Panc1 (cell line): ENCODE results near the gene TMEM131L. TPM values are rescaled to one million over a fixed set of nuclear protein-coding genes. Genes with fewer than 3 reads are reported as not detected.

Experiments used
- ATAC-seq: fragments of 200-7000 bp; cut with Tn5 transposase; 2 replicates; pipeline ENCODE4 v1.9.1; 2020; ENCODE audit warnings: mild to moderate bottlenecking, moderate library complexity
- BruUV-seq: library from RNA; stranded (reverse); fragments of 400-500 nt; replicated peaks from 2 replicates; lab custom pipeline; 2021; lab: Mats Ljungman, UMichigan
- CTCF ChIA-PET: fragments of 300-600 bp; sonication (Branson Sonifier 250); formaldehyde crosslinking; loops from one replicate; lab custom pipeline; 2022; ENCODE audit warnings: antibody characterized with exemption; lab: Charles Lee
- POLR2A ChIA-PET: fragments of 300-600 bp; sonication (Branson Sonifier 250); formaldehyde crosslinking; loops from one replicate; lab custom pipeline; 2022; ENCODE audit warnings: antibody characterized with exemption; lab: Charles Lee
- DNase-seq: peaks from one replicate; pipeline ENCODE4 v3.0.0-alpha.2; 2010; ENCODE audit warnings: low read depth, low spot score
- H3K27ac ChIP-seq: 2 replicates; pipeline ENCODE4 v1.5.1; 2011; ENCODE audit warnings: mild to moderate bottlenecking, low read length, inconsistent platforms
- H3K27me3 ChIP-seq: fragments of 200-500 bp; sonication (Bioruptor generic); 2 replicates; pipeline ENCODE4 v1.6.0; 2014; ENCODE audit warnings: low read length, inconsistent platforms; ENCODE audit not compliant: control insufficient read depth, insufficient read depth
- H3K36me3 ChIP-seq: fragments of 200-500 bp; sonication (Bioruptor generic); 2 replicates; pipeline ENCODE4 v1.5.1; 2014; ENCODE audit warnings: inconsistent platforms, mild to moderate bottlenecking, low read length, moderate library complexity; ENCODE audit not compliant: control insufficient read depth, insufficient read depth
- H3K4me1 ChIP-seq: 2 replicates; pipeline ENCODE4 v1.5.1; 2011; ENCODE audit warnings: inconsistent platforms, mild to moderate bottlenecking, low read length, moderate library complexity; ENCODE audit not compliant: control insufficient read depth, insufficient read depth
- H3K4me3 ChIP-seq, 2 experiments: 2 replicates each; pipeline ENCODE4 v1.5.1; 2011 to 2012; ENCODE audit warnings: low read depth in 2 of 2, low read length in 2 of 2, mild to moderate bottlenecking in 2 of 2, inconsistent platforms in 1 of 2, moderate library complexity in 1 of 2
- H3K9me3 ChIP-seq: fragments of 200-500 bp; sonication (Bioruptor generic); 2 replicates; pipeline ENCODE4 v1.5.1; 2014; ENCODE audit warnings: low read depth, mild to moderate bottlenecking, inconsistent platforms, low read length, moderate library complexity; ENCODE audit not compliant: control insufficient read depth, insufficient read depth
- CTCF ChIP-seq: fragments of 450-650 bp; IDR thresholded peaks from 2 replicates; pipeline ENCODE4 v1.5.1; 2017; ENCODE audit warnings: mild to moderate bottlenecking
- POLR2AphosphoS5 ChIP-seq: IDR thresholded peaks from 2 replicates; pipeline ENCODE4 v1.6.1; 2012; ENCODE audit warnings: mild to moderate bottlenecking, low read depth, low read length, moderate library complexity
- REST ChIP-seq, 2 experiments: IDR thresholded peaks; 2 replicates each; pipeline ENCODE4 v1.6.1; 2011 to 2012; ENCODE audit warnings: low read depth in 2 of 2, control low read depth in 1 of 2, low read length in 1 of 2, mild to moderate bottlenecking in 1 of 2, moderate library complexity in 1 of 2; ENCODE audit not compliant: insufficient read depth in 1 of 2
- SIN3A ChIP-seq: IDR thresholded peaks from 2 replicates; pipeline ENCODE4 v1.6.1; 2012; ENCODE audit warnings: low read depth, mild to moderate bottlenecking, low read length, moderate library complexity, borderline replicate concordance; ENCODE audit not compliant: insufficient read depth
- TCF7L2 ChIP-seq: IDR thresholded peaks from 2 replicates; pipeline ENCODE4 v1.6.1; 2011; ENCODE audit warnings: mild to moderate bottlenecking, low read depth, low read length, inconsistent platforms
- in situ Hi-C: cut with HindIII; loops from 2 replicates; pipeline ENCODE4 v1.10.0; 2016; ENCODE audit warnings: low sequenced_read_pairs, low pct_unique_long_range_greater_than_20kb
- intact Hi-C: fragments of 100-400 bp; cut with micrococcal nuclease; formaldehyde crosslinking; loops from one replicate; pipeline ENCODE4 v1.10.0; 2022; ENCODE audit not compliant: unreplicated experiment
- total RNA-seq: library from RNA; stranded (reverse); gene quantifications from one replicate; pipeline ENCODE4 v1.2.1, GENCODE V29; 2021; ENCODE audit not compliant: unreplicated experiment

Gene TMEM131L
- total RNA-seq, 1 experiment from 2014 or later = 13.5 TPM

GRCh38 chr4:153518637-153519389, 52.7 kb downstream of the TMEM131L start:
- no peak for DNase-seq
- in situ Hi-C loops = no loop called here
- H3K36me3 ChIP-seq = no peaks in the 10 kb centered on the region
- H3K4me1 ChIP-seq = peaks cover 6% of the 10 kb centered on the region
- TF ChIP-seq POLR2AphosphoS5 = no peak
- TF ChIP-seq CTCF = no peak
- TF ChIP-seq TCF7L2 = no peak
- no peak for TF ChIP-seq REST (IDR thresholded peaks at IDR 0.05; ENCODE audit: insufficient read depth in 1 of 2, low read depth in 2 of 2, low read length in 1 of 2)
- no peak for TF ChIP-seq SIN3A
- peak overlapping the region; percentile 59; the same call in 1 of the 2 replicates for H3K27ac ChIP-seq
- no peaks in the 10 kb centered on the region for H3K9me3 ChIP-seq
- H3K4me3 ChIP-seq = peak overlapping the region in 1 of 2 experiments; percentile 28; a peak in 2 of 4 replicates
- CTCF ChIA-PET = no interaction called here
- BruUV-seq = no TSS peak
- H3K27me3 ChIP-seq = no peaks in the 10 kb centered on the region
- no peak for ATAC-seq
- POLR2A ChIA-PET = no interaction called here
- intact Hi-C loops = no loop called here

GRCh38 chr4:153519687-153520086, 53.5 kb downstream of the TMEM131L start:
- no peak overlapping the region for H3K27ac ChIP-seq
- CTCF ChIA-PET = no interaction called here
- H3K27me3 ChIP-seq = no peaks in the 10 kb centered on the region
- no TSS peak for BruUV-seq
- H3K9me3 ChIP-seq = no peaks in the 10 kb centered on the region
- intact Hi-C loops = no loop called here
- DNase-seq (no peak), ATAC-seq (no peak)
- in situ Hi-C loops = no loop called here
- H3K4me3 ChIP-seq = no peak overlapping the region
- H3K36me3 ChIP-seq = no peaks in the 10 kb centered on the region
- no peak for TF ChIP-seq REST (IDR thresholded peaks at IDR 0.05; ENCODE audit: insufficient read depth in 1 of 2, low read depth in 2 of 2, low read length in 1 of 2)
- TF ChIP-seq SIN3A = no peak
- no peak for TF ChIP-seq CTCF
- no peak for TF ChIP-seq TCF7L2
- POLR2A ChIA-PET = no interaction called here
- peaks cover 6% of the 10 kb centered on the region for H3K4me1 ChIP-seq
